Measurements from ENCODE around the gene FABP7.

DNA sequence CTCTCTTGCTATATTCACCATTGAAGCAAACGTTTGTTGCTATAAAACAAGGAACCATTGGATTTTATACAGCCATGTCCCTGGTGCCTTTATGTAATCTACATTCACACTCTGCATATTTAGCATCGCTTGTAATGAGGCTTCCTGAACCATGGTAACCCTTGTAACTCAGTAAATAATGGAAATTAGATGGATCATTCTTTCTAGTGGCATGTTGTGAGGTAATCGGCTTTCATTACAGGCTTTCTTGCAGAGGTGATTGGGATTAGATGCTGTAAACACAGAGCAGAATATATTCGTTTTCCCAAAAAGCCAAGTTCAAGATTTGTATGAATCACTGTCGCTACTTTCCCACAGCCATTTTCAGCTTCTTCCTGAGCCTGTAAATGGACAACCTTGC is 45.6 kb downstream of the FABP7 start:
- TF ChIP-seq YY1 (IDR thresholded peaks at IDR 0.05; ENCODE audit: insufficient read depth, insufficient read length): no peak
- TF ChIP-seq ZNF274 (IDR thresholded peaks at IDR 0.05; ENCODE audit: low read depth, low read length): no peak

Measured in NT2/D1 (cell line).